Measurements from ENCODE around the gene KRTAP10-6.
"Not testable (repeated sequence)": the region's sequence is repeated elsewhere in the genome, so short reads cannot be mapped to it uniquely, and the experiment has no call there.

The KRTAP10-6 gene, protein sequence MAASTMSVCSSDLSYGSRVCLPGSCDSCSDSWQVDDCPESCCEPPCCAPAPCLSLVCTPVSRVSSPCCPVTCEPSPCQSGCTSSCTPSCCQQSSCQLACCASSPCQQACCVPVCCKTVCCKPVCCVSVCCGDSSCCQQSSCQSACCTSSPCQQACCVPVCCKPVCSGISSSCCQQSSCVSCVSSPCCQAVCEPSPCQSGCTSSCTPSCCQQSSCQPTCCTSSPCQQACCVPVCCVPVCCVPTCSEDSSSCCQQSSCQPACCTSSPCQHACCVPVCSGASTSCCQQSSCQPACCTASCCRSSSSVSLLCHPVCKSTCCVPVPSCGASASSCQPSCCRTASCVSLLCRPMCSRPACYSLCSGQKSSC

DNA sequence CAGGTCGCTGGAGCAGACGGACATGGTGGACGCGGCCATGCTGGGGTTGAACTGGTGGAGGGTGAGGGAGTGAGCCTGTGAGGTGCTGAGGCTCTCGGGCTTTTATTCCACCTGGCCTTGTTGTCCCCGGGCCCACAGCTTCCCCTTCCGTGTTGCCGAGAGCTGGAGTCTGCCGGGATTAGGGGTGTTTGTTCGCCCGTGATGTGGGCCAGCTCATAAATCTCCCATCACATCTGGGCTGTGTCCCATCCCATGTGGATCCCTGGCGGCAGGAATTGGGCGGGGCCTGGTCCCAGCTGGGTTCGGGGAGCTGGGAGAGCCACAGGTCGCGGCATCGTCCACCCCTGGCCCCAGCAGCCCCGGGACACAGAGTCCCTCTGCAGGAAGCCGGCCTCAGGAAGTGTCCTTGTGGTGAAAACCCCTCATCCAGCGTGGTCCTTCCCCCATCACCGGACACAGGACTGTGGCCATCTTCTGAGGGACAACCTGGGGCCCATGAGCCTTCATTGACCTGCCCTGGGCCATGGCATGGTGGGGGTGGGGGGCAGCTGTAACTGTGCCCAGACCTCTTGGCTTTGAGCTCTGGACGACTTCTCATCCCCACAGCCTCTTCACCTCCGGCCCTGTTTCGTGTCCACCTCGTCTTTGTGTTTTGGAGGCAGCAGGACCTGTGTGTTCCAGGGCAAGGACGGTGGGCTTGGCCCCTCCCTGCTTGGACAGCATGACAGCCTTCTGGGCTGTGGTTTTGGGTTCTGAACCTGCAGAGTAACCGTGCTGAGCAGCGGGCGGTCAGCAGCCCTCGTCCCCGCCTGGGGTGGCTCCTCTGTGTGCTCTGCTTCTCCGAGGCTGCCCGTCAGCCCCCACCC lies at the start of gene KRTAP10-6:
Gene KRTAP10-6, minus strand, starts transcription at position 60 of the 866 bp plus-strand sequence. Its CDS starts 21 bp downstream, at position 39.
- DNase-seq: no peak

DNA sequence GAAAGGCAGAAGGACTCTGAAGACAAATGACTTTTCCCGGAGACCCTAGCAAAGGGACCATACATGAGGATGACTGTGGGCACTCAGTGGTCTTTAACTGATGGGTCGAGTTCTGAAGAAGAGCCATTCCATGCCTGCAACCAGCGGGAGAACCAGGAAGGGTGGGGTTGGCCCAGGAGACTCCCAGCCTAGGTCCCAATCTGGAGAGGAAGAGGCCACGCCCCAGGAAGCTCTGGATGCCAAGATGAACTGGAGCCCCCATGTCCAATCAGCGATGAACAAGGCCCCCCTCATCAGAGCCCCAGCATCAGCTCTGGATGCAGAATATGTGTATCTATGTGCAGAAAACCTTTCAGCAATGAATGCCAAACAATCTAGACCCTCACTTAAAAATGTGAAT lies 48.5 kb upstream of the KRTAP10-6 start:
- no peak for DNase-seq

DNA sequence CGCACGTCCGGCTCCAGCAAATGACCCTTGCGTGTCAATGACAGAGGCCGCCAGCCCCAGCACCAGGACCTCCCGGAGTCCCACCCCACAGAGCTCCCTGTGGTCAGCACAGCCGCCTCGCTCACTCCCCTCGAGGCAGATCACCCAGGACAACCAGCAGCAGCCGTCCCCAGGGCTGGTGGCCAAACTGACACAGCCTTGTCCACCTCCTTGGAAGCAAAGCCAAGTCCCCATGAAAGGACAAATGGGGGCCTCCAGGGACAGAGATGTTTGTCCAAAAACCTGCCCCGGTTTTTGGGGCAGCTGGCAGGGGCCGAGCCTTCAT lies 47.0 kb upstream of the KRTAP10-6 start:
- DNase-seq: no peak

DNA sequence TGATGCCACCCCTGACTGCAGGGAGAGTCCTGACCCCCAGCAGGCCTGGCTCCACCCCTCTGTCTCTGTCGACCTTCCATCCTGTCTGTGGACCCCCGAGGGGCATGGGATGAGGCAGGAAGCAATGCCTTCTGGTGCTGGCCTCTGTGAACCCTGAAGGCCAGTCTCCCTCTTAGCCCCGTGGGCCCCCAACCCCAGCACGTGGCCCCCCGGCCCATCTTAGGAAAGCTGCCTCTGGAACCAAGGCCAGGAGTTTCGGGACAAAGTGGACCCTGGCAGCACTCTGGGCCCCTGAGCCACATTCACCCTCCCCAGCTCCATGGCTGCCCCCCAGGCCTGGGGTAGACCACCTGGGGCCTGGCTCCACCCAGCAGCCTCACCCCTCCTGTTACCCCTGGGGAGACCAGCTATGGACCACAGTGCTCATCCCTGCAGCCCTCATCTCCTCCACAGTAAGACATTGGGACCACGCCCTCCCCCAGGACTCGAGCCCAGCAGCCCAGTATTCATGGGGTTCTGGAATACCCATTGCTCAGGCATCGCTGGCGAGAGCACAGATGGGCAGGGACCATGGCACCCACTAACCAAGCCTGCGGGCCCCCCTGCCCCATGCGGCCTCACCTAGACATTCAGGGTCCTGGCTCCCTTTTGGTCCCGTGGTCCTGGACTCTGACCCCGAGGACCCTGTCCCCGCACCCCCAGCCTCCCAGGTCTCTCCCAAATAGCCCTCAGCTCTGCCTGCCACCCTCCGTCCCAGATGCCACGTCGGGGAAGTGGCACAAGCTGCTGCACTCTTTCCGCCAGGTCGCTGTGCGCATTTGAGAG lies 46.4 kb upstream of the KRTAP10-6 start:
- DNase-seq: not testable (repeated sequence)

DNA sequence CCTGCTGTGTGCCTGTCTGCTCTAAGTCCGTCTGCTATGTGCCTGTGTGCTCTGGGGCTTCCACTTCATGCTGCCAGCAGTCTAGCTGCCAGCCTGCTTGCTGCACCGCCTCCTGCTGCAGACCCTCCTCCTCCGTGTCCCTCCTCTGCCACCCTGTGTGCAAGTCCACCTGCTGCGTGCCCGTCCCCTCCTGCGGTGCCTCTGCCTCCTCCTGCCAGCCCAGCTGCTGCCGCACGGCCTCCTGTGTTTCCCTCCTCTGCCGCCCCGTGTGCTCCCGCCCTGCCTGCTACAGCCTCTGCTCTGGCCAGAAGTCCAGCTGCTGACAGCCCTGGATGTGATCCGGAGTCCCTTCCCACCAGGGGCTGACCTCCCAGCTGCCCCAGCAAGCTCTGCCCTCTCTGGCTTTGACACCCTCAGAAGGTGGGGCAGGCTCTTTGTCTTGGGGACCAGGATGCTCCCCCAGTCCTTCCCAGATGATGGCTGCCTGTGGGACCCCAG lies 45.6 kb upstream of the KRTAP10-6 start:
- not testable (repeated sequence) for DNase-seq

DNA sequence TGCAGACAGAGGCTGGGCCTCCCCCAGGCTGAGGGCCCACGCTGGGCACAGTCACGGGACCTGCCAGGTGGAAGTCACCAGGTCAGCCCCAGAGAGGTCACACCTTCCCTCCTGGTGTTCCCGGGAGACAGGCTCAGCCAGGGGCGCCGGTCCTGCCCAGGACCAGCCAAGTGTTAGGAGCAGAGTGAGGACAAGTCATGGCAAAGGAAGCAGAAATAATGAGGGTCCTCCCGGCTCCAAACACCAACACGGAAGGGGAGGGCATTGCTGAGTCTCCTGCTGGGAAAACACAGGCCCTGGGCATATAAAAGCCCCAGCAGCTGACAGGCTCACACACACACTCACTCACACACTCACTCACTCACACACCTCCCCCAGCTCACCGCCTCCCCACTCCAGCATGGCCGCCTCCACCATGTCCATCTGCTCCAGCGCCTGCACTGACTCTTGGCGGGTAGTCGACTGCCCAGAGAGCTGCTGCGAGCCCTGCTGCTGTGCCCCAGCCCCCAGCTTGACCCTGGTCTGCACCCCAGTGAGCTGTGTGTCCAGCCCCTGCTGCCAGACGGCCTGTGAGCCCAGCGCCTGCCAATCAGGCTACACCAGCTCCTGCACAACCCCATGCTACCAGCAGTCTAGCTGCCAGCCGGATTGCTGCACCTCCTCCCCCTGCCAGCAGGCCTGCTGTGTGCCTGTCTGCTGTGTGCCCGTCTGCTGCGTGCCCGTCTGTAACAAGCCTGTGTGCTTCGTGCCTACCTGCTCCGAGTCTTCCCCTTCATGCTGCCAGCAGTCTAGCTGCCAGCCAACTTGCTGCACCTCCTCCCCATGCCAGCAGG lies 44.9 kb upstream of the KRTAP10-6 start, which contains the start of gene KRTAP10-10:
Gene KRTAP10-10, plus strand, starts transcription at position 339 of the 833 bp plus-strand sequence. Its CDS starts 62 bp downstream, at position 401.
- no peak for DNase-seq

DNA sequence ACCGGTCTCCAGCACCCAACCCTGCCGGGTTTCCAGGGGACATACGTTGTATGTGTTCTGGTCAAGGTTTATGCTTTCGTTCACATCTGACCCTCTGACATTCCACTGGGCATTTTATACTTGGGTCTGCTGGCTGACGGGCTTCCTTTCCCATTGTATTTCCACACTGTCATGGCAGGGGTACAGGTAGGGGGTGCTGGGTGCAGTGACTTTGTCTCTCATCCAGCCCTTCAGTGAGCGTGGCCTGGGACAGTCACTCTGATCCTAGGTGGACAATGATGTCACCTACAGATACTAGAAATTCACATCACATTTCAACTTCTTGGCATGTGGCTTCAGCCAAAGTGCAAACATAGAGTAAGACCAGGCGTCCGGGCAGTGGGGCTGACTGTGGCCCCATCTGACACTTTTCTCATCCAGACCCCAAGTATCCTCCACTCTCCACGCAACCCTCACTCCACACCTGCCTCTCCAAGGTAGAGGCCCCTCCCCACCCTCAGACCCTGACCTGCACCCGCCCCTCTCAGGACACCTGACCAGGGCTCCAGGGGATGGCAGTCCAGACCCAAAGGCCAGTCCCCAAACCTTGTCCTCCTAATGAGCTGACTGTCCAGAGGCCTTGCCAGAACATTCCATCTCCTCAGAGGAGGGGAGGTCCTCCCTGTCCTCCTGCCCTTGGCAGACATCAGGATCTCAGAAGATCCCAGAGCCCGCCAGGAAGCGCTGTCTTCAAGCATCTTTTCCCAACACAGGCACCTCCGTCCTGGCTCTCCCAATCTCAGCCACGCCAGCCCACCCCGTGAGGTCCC lies 44.1 kb upstream of the KRTAP10-6 start:
- DNase-seq: no peak

DNA sequence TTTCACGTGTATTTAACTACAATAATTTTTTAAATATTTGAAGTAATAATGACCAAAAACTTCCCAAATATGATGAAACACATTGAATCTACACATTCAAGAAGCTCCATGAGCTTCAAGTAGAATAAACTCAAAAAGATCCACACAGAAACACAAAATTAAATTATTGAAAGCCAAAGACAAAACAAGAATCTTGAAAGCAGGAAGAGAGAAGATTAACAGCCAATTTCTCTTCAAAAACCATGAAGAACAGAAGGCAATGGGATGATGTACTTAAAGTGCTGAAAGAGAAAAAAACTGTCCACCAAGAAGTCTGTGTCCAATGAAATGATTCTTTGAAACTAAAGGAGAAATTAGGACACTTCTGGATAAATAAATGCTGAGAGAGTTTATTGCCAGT lies 39.8 kb upstream of the KRTAP10-6 start:
- no peak for DNase-seq

DNA sequence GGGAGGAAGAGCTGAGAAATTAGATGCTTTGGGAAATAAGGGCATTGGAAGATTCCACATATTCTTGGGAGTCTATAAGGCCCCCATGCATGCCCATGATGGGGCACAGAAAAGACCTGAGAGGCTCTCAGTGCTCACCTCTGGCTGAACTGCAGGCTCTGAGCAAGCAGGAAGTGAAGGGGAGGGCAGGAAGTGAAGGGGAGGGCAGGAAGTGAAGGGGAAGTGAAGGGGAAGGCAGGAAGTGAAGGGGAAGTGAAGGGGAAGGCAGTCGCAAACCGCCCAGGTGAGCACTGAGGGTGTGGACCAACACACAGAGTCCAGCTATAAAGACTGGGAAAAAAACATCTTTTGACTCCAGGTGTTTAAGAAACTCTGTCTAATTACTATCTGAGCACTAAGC lies 38.1 kb upstream of the KRTAP10-6 start:
- DNase-seq: no peak

DNA sequence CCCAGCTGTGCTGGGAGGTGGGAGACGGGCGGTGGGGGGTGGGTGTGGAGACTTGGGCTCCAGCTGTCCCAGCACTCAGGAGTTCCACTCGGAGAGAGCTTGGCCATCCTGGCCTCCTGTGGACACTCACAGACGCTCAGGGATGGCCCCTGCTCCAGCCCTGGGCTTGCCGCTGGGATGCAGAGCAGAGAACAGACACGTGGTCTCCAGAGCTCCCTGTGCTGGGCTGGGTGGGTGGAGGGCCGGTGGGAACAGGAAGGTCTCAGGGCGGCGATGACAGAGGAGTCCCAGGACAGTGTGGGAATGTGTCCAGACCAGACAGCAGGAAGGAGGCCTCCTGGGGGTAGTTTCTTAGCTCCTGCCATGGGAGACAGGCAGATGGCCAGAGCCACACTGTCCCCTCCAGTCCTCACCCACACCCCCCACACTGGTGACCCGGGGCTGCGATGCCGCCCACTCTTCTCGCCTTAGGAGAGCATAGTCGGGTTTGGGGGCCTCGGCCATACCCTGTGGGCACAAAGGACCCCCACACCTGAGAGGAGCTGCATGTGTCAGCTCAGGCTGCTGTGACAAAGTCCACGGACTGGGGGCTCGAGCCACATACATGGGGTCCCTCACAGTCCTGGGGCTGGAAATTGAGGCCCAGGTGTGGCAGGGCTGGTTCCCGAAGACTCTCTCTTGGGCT lies 36.5 kb upstream of the KRTAP10-6 start:
- no peak for DNase-seq

DNA sequence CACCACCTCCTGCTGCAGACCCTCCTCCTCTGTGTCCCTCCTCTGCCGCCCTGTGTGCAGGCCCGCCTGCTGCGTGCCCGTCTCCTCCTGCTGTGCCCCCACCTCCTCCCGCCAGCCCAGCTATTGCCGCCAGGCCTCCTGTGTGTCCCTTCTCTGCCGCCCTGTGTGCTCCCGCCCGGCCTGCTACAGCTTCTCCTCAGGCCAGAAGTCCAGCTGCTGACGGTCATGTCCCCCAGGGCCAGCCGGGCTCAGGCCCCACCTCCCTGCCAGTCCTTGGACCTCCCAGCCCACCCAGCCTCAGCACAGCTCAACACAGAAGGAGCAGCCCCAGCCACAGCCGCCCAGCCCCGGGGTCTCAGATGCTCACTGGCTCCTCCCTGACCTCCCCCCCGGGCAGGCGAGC lies 35.5 kb upstream of the KRTAP10-6 start:
- DNase-seq: not testable (repeated sequence)

DNA sequence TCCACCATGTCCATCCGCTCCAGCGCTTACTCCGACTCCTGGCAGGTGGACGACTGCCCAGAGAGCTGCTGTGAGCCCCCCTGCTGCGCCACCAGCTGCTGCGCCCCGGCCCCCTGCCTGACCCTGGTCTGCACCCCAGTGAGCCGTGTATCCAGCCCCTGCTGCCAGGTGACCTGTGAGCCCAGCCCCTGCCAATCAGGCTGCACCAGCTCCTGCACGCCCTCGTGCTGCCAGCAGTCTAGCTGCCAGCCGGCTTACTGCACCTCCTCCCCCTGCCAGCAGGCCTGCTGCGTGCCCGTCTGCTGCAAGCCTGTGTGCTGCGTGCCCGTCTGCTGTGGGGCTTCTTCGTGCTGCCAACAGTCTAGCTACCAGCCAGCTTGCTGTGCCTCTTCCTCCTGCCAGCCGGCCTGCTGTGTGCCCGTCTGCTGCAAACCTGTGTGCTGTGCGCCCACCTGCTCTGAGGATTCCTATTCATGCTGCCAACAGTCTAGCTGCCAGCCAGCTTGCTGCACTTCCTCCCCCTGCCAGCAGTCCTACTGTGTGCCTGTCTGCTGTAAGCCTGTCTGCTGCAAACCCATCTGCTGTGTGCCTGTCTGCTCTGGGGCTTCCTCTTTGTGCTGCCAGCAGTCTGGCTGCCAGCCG lies 35.0 kb upstream of the KRTAP10-6 start:
- not testable (repeated sequence) for DNase-seq

DNA sequence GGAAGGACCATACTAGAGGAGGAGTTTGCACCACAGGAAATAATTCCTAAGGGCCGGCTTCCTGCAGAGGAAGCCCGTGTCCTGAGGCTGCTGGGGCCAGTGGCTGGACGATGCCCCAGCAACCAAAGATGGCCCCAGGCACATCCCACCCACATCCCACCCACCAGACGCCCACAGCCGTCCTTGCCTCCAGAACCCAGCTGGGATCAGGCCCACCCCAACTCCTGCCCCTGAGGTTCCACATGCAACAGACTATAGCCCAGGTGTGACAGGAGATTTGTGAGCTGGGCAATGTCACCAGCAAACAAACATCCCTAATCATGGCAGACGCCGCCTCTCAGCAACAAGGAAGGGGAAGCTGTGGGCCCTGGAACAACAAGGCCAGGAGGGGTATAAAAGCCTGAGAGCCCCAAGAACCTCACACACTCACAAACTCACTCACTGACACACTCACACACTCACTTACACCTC lies 34.4 kb upstream of the KRTAP10-6 start, which contains the start of gene KRTAP10-9:
Gene KRTAP10-9, plus strand, starts transcription at position 421 of the 471 bp plus-strand sequence. CDS start 79 bp downstream, outside the sequence.
- no peak for DNase-seq

DNA sequence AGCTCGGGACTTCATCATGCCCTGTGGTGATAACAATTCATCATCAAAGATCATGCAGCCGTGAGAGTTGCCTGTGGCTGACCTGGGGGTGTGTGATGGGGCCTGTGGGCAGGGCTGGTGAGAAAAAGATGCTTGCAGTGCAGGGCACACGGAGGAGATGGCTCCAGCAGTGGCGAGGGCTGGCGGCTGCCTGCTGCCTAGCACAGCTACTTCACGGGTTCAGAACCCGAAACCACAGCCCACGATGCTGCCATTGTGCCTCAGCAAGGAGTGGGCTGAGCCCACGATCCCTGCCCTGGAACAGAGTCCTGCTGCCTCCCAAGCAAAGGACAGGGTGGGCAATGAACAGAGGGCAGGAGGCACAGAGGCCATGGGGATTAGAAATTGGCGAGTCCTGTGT lies 34.0 kb upstream of the KRTAP10-6 start:
- DNase-seq: no peak

DNA sequence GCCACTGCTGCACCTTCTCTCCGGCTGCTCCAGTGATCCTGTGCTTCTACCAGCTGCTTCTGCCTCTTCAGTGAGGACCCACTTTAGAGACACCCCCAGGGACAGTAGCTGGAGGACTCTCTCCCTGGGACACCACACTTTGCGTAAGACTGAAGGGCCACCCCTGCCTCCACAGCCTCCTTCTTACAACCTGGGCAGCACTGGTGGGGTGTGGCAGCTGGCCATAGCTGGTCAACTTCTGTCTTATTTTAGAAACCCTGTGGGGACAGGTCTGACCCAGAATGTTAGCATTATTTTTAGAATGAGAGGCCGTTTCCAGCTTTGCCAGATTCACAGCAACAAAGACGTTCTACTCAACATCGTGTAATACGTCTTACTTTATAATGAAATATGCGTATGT lies 33.5 kb upstream of the KRTAP10-6 start:
- no peak for DNase-seq

DNA sequence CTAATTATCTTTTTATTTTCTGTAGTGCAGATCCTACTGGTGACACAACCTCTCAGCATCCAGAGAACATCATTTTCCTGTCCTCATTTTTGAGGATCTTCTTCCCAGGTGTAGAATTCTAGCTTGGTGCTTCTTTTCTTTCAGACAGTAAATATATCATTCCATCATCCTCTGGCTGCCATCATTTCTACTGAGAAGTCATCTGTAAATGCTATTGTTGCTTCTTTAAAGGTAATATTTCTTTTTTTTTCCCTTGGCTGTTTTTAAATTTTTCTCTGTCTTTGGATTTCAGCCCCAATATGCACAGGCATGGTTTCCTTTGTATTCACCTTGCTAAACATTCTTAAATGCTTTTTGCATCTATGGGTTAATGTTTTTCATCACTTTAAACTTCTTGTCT lies 31.3 kb upstream of the KRTAP10-6 start:
- DNase-seq: no peak

DNA sequence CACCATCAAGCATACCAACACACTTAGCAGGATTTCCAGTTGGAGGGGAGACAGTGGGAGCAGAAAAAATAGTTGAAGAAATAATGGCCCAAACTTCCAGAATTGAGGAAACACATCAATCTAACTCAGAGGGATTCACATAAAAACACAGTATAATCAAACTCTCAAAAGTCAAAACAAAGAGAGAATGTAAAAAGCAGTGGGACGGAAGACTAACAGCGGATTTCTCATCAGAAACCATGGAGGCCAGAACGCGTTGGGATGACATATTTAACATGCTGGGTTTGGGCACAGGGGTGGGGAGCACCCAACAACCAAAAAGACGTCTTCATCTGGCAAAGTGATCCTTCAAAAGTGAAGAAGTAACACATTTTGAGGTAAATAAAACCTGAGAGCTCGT lies 27.6 kb upstream of the KRTAP10-6 start:
- DNase-seq: no peak

DNA sequence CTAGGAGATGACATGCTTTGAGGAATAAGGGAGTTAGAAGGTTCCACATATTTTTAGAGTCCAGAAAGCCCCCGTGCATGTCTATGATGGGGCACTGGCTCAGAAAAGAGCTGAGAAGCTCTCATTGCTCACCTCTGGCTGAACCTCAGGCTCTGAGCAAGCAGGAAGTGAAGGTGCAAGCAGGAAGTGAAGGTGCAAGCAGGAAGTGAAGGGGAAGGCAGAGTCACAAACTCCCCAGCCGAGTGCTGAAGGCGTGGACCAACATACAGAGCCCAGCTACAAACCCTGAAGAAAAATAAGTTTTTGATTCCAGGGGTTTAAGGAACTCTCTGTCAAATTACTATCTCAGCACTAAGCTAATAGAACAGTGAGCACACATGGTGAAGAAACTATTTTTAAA lies 26.6 kb upstream of the KRTAP10-6 start:
- DNase-seq: no peak

DNA sequence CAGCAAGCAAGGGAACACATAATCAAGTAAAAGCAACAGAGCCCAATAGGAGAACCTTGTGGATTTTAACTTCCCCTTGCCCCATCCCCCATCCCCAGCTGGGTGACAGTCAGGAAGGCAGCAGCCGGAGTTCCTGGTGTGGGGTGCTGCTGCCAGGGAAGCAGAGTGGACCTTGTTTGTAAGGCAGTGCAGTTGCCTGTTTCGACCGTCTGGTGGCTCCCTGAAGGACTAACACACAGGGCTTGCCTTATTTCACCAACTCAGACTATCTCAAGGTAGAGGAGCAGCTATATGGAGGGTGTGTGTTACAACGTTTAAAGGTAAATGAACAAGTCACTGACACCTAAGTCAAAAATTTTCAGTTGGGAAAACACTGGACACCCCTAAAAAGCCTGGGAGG lies 26.2 kb upstream of the KRTAP10-6 start:
- no peak for DNase-seq

DNA sequence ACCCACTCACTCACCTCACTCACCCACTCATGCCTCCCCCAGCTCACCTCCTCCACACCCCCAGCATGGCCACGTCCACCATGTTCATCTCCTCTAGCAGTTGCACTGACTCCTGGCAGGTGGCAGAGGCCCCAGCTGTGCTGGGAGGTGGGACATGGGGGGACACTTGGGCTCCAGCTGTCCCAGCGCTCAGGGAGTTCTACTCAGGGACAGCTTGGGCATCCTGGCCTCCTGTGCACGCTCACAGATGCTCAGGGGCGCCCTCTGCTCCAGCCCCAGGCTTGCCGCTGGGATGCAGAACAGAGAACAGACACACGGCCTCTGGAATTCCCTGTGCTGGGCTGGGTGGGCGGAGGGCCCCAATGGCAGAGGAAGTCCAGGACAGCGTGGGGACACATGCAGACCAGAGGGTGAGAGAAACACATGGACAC lies 24.8 kb upstream of the KRTAP10-6 start:
- no peak for DNase-seq

Measured in amniotic stem cell (primary cell).